ENCODE measurements around the gene C1QL4. TPM values are rescaled to one million over a fixed set of nuclear protein-coding genes. Genes with fewer than 3 reads are reported as not detected.
A peak's percentile ranks its signal among the peaks of the same experiment; 100 is the strongest.

C1QL4 gene
- total and polyA plus RNA-seq, 9 of the 15 experiments (the other 6 are each of a cell fraction or from before 2014, with no cell fraction given), result 0.08 to 2.1 (median 0.31) TPM

- TF ChIP-seq NKRF (IDR thresholded peaks at IDR 0.05; ENCODE audit: borderline replicate concordance), result no peak
- TF ChIP-seq MAZ (CRISPR knock-in tag; conservative IDR thresholded peaks at IDR 0.05 in 1 of 2, IDR thresholded peaks at IDR 0.05 in 1 of 2), result no peak
- TF ChIP-seq, protein P1, sequence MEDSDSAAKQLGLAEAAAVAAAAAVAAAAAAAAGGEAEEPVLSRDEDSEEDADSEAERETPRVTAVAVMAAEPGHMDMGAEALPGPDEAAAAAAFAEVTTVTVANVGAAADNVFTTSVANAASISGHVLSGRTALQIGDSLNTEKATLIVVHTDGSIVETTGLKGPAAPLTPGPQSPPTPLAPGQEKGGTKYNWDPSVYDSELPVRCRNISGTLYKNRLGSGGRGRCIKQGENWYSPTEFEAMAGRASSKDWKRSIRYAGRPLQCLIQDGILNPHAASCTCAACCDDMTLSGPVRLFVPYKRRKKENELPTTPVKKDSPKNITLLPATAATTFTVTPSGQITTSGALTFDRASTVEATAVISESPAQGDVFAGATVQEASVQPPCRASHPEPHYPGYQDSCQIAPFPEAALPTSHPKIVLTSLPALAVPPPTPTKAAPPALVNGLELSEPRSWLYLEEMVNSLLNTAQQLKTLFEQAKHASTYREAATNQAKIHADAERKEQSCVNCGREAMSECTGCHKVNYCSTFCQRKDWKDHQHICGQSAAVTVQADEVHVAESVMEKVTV (CRISPR knock-in tag; IDR thresholded peaks at IDR 0.05), result no peak
Observed at GRCh38 chr12:49330032-49330619, 6.9 kb downstream of the C1QL4 start (continued).

DNA sequence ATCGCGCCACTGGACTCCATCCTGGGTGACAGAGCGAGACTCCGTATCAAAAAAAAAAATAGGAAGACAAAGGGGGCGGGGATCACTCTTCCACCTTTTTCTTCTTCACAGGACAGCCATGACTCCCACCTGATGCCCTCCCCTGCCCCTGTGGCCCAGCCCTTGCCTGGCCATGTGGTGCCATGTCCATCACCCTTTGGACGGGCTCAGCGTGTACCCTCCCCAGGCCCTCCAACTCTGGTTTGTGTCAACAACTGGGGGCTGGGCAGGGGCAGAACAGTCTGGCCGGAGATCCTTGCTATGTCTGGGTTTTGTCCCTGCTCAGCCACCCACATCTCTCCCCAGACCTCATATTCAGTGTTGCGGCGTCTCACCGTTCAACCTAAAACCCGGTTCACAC, 8.2 kb downstream of the C1QL4 start:
- in situ Hi-C loops (cut with MboI), result no loop called here
- H4K20me1 ChIP-seq (replicated peaks; ENCODE audit: control insufficient read depth, insufficient read depth, low read length), result no peaks in the 10 kb centered on the region
- intact Hi-C loops (cut with micrococcal nuclease), result no loop called here
- H3K9me3 ChIP-seq (replicated peaks; ENCODE audit: control insufficient read depth, insufficient read depth, low read depth, low read length), result no peaks in the 10 kb centered on the region
- POLR2A ChIA-PET, result no interaction called here
- peak overlapping the region in 1 of 2 experiments; percentile 43; a peak in 1 of 4 replicates for H3K9ac ChIP-seq (ENCODE audit: insufficient read depth in 1 of 2, low read depth in 2 of 2, low read length in 2 of 2)
- no peak for ATAC-seq
- DNase-seq (ENCODE audit: extremely low read depth in 1 of 4, low spot score in 3 of 4), result no peak
- WGBS (ENCODE audit: insufficient coverage, low coverage, missing lambda C conversion rate), result 96% methylated on average over 12 of the region's 12 CpGs
- H3K36me3 ChIP-seq (ENCODE audit: control insufficient read depth, insufficient read depth, low read length), result peaks cover 70% of the 10 kb centered on the region; the same call in 2 of the 3 replicates
- peaks cover 3% of the 10 kb centered on the region for H3K9me1 ChIP-seq (ENCODE audit: control insufficient read depth, insufficient read depth, low read length)
- H2AFZ ChIP-seq (ENCODE audit: low read depth, low read length), result no peak overlapping the region
- TF ChIP-seq ZSCAN29 (IDR thresholded peaks at IDR 0.05), result no peak
- TF ChIP-seq PTTG1 (tag; IDR thresholded peaks at IDR 0.05; ENCODE audit: low read depth), result no peak
- TF ChIP-seq, protein P2, sequence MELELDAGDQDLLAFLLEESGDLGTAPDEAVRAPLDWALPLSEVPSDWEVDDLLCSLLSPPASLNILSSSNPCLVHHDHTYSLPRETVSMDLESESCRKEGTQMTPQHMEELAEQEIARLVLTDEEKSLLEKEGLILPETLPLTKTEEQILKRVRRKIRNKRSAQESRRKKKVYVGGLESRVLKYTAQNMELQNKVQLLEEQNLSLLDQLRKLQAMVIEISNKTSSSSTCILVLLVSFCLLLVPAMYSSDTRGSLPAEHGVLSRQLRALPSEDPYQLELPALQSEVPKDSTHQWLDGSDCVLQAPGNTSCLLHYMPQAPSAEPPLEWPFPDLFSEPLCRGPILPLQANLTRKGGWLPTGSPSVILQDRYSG (tag; conservative IDR thresholded peaks at IDR 0.05; ENCODE audit: low read depth), result no peak
- no peak for TF ChIP-seq ZNF274 (IDR thresholded peaks at IDR 0.05; ENCODE audit: borderline replicate concordance, low read depth, low read length)
- no peaks in the 10 kb centered on the region for H3K27me3 ChIP-seq (ENCODE audit: control insufficient read depth in 2 of 2, insufficient read depth in 2 of 2, low read length in 2 of 2)
- H3K4me2 ChIP-seq (ENCODE audit: insufficient read depth, low read length), result no peak overlapping the region
- no peak for FAIRE-seq
- CTCF ChIA-PET (ENCODE audit: low intra/inter-chr PET ratio), result no interaction called here
- H3K4me3 ChIP-seq, result no peak overlapping the region
- H3K79me2 ChIP-seq (ENCODE audit: control insufficient read depth, insufficient read depth, low read length), result peaks cover 8% of the 10 kb centered on the region
- no peak overlapping the region for H3K27ac ChIP-seq (ENCODE audit: extremely low read depth, low read depth, low read length)
- H3K4me1 ChIP-seq (replicated peaks in 1 of 2; ENCODE audit: control insufficient read depth in 2 of 2, insufficient read depth in 2 of 2, low read length in 2 of 2), result peaks cover 3 to 18% of the 10 kb centered on the region in 2 experiments; a peak in 3 of 5 replicates
- BruUV-seq (replicated peaks), result no TSS peak

All from K562 (cell line).